GF-D8 (cell line): ENCODE data around the gene APC2.
"Not testable (repeated sequence)": the region's sequence is repeated elsewhere in the genome, so short reads cannot be mapped to it uniquely, and the experiment has no call there.

ENCODE experiments used
- DNase-seq: peaks from one replicate; lab custom pipeline; 2025; lab: John Stamatoyannopoulos, UW

APC2 gene

GRCh38 chr19:1428738-1429391 is 21.1 kb upstream of the APC2 start:
- DNase-seq = no peak

GRCh38 chr19:1429750-1430149 is 20.2 kb upstream of the APC2 start:
- DNase-seq = no peak

- DNase-seq = no peak
These were observed 19.7 kb upstream of the APC2 start for GRCh38 chr19:1430246-1430645.

GRCh38 chr19:1431759-1432506 is 18.0 kb upstream of the APC2 start:
- no peak for DNase-seq

GRCh38 chr19:1432507-1432887 is 17.4 kb upstream of the APC2 start:
- DNase-seq = no peak

- DNase-seq = no peak
These were observed 16.5 kb upstream of the APC2 start for GRCh38 chr19:1433119-1434039.

- no peak for DNase-seq
These were observed 15.9 kb upstream of the APC2 start for GRCh38 chr19:1434040-1434366.

GRCh38 chr19:1434577-1435060 is 15.3 kb upstream of the APC2 start:
- no peak for DNase-seq

GRCh38 chr19:1435378-1435989 is 14.4 kb upstream of the APC2 start:
- DNase-seq = no peak

- DNase-seq = no peak
These were observed 12.3 kb upstream of the APC2 start for GRCh38 chr19:1437609-1438008.

GRCh38 chr19:1438035-1438932 is 11.6 kb upstream of the APC2 start, which contains the start of gene RPS15:
Gene RPS15 (plus strand): TSS chr19:1438396. CDS start chr19:1438426, 30 bp downstream.
- peak; percentile 74 for DNase-seq

GRCh38 chr19:1438933-1439354 is 11.0 kb upstream of the APC2 start:
- DNase-seq = no peak

GRCh38 chr19:1439525-1440417 is 10.2 kb upstream of the APC2 start:
- DNase-seq = not testable (repeated sequence)

- no peak for DNase-seq
These were observed 9.5 kb upstream of the APC2 start for GRCh38 chr19:1440418-1440801.

GRCh38 chr19:1441022-1441426 is 8.9 kb upstream of the APC2 start:
- no peak for DNase-seq

GRCh38 chr19:1441677-1442438 is 8.1 kb upstream of the APC2 start:
- no peak for DNase-seq

- DNase-seq = no peak
These were observed 4.6 kb upstream of the APC2 start for GRCh38 chr19:1445185-1445931.

GRCh38 chr19:1445932-1446712 is 3.8 kb upstream of the APC2 start:
- no peak for DNase-seq
